PC-9 (cell line): ENCODE measurements around the gene SLC7A10.

Experiments
- EZH2 ChIP-seq: fragments of 200-600 bp; sonication (generic); IDR thresholded peaks from 2 replicates; pipeline ENCODE4 v1.8.0; 2017; ENCODE audit warnings: antibody characterized with exemption, low read depth
- TF ChIP-seq, protein P1 (sequence below): fragments of 200-600 bp; sonication (generic); conservative IDR thresholded peaks from 2 replicates; pipeline ENCODE4 v1.6.1; 2017; ENCODE audit warnings: mixed run types, antibody characterized with exemption, mild to moderate bottlenecking, moderate library complexity

DNA sequence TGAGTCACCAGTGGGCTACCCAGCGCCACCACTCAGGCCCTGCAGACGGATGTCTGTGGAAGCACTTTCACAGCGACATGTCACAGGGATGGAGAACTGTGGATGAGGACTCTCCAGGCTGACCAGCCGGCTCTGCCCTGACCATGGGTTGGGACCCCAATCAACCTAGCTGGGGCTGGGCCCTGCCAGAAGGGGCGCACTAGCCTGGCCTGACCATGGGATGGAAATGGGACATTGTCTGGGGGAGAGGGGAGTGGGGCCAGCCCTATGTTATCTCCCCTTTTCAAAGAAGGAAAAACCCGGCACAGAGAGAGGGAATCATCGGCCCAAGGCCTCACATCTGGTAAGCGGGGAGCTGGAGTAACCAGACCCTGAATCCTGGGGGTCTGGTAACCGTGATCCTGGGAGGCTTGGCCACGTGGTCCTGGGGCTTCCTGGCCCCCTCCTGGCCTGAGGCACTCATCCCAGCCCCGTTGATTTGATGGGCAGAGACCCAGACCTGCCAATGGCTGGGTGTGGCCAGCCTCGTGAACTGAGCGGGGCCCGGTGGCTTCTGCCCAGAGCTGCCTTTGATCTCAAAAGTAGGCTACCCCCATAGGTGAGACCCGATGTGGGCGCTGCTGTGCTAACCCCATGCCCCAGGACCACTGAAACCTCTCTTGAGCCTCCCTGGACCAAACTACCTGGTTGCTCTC is 11.2 kb upstream of the SLC7A10 start:
- TF ChIP-seq, protein P1, sequence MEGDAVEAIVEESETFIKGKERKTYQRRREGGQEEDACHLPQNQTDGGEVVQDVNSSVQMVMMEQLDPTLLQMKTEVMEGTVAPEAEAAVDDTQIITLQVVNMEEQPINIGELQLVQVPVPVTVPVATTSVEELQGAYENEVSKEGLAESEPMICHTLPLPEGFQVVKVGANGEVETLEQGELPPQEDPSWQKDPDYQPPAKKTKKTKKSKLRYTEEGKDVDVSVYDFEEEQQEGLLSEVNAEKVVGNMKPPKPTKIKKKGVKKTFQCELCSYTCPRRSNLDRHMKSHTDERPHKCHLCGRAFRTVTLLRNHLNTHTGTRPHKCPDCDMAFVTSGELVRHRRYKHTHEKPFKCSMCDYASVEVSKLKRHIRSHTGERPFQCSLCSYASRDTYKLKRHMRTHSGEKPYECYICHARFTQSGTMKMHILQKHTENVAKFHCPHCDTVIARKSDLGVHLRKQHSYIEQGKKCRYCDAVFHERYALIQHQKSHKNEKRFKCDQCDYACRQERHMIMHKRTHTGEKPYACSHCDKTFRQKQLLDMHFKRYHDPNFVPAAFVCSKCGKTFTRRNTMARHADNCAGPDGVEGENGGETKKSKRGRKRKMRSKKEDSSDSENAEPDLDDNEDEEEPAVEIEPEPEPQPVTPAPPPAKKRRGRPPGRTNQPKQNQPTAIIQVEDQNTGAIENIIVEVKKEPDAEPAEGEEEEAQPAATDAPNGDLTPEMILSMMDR = no peak
- no peak for TF ChIP-seq EZH2
